Activated CD4-positive, alpha-beta T cell treated with anti-CD3 and anti-CD28 coated beads, Interleukin-2, amount 50 U/mL, for 16 hours (primary cell): ENCODE results near the gene FIBCD1.

Source experiments
- DNase-seq: peaks from one replicate; pipeline ENCODE4 v3.0.0-alpha.2; 2020

Gene FIBCD1

DNA sequence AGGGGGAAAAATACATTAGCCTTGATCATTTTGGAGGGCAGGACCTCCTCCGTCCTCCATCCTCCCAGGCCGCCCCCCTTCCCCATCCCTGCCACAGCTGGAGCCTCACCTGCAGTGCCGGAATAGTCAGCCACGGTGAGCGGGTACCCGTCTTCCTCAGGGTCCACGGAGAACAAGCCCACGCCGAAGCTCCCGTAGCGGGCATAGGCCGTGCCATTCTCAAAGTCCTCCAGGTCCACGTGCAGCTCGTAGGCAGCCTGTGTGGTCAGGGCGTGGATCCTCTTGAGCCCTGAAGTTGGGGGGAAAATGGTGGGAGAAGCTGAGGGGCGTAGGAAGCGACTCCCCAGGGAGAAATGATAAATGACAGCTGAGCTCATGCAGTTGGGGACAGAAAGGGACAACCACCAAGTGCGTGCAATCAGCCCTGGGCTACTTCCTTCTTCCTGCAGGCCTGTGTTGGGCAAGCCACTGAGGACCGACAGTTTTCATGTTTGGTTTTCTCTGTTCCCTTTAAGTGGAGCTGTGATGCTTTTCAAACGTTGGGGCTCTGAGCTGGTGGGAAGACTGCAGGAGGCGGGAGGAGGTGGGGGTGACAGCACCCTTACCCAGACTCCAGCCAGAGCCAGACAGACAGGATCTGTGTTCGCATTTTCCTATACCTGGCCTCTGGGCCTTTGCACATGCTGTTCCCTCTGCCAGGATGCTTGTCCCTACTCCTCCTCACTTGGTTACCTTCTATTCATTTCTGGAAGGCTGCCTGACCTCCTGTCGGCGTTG lies 33.7 kb downstream of the FIBCD1 start:
- no peak for DNase-seq

DNA sequence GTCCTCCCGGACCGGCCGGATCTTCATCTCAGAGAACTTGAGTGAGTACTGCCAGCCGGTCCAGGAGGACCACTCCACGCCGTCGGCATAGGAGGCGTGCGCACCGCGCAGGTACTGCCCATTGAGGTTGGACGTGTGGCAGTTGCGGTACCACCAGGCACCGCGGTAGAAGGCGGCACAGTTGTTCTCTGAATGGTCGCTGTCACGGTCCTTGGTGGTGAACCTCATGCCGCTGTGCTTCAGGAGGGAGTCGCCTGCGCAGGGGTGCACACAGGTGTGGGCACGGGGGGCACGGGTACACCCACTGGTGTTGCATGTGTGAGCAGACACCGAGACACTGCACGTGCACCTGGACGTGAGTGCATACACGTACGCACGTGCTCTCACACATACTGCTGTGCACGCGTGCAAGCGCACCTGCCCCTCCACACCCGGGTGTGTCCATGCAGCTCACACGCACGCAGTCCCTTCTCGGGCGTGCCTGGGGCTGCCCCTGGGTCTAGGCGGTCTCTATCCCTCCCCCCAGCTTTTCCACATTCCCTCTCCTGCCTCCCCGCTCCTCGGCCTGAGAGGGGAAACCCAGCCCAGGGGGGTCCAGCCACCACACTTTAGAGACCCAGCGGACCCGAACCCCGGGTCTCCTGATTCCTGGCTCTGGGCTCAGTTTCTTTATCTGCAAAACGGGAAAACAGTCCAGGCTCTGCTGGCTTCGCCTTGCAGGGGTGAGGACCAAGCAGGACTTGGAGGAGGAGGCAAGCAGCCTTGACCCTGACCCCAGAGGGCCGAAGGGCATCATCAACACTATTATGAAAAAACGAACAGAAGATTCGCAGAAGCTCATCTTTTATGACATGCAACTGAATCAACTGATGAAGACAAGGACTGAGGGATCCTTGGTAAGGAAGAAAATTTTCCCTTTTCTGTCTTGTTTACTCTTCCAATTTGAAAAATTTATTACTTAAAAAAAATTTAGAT lies 34.7 kb downstream of the FIBCD1 start:
- no peak for DNase-seq

DNA sequence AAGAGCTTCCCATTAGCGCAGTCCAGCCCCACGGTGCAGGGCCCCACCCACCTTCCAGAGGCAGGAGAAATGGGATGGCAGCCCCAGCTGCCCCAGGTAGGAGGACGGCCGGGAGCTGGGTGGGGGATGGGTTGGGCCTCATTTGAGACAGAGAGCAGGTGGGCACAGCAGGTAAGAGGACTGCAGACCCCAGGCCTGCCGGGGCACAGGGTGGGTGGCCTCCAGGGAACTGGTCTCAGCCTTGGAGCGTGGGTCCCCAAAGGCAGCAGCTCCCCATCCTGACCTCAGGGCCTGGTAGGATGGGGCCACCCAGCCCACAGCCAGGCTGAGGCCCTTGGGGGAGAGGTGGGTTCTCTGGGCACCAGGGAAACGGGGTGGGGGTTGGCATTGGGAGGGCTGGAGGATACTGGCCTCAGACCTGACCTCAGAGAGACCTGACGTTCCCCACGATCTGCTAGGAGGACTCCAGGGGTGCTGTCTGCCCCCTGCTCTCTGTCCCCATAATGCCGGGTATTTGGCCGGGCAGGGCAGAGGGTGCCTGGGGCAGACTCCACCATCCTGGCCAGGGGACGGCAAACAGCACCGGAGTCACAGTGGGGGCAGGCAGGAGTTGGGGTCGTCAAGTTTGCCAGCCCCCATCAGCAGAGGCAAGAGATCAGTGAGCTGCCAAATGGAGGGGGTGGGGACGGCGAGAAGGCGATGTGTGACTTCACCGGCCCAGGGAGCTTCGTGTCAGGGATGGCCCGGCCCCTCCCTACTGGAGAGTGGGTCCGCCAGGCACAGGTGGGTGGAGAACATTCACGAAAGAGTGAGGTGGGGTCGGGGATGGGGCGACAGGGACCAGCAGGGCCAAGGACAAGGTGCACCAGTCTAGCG lies 35.6 kb downstream of the FIBCD1 start:
- DNase-seq = no peak

DNA sequence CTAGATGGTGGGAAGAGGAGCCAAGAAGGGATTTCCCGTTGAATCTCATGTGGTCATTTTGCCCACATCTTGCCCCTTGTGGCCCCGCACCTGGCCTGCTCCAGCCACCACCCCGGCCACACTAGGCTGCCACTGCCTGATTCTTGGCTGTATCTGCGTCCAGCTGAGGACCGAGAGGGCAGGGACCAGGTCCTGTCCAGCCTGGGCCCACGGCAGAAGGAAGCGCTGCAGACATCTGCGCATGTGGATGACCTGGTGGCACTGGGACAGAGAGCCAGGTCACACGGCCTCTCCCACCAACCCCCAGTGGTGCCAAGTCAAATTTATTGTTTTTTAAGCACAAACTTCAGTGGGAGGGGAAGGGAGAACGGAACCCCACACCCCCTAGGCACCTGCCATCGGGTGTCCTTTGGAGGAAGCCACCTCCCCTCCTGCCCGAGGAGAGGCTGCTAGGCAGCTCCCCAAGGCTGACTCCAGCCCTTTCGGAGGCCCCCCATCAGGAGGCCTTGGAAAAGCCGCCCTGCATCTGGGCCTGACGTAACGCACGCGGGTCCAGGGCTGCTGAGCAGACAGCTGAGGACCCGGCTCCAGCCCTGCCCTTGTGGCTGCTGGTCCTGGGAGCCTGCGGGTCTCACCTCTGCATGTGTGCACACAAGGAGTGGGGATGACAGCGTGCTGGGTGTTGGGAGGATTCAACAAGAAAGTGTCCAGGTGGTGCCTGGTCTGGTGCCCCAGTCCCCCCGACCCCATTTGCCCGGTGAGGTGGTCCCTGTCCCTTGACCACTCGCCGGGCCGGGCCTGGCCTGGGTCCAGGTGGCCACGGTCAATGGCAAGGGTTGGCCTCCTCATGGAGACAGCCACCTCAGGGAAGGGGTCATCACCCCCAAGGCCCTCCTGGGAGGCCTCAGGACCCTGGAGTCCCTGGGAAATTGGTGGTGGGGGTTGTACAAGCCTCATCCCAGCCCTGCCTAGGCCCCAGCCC lies 36.6 kb downstream of the FIBCD1 start:
- no peak for DNase-seq

DNA sequence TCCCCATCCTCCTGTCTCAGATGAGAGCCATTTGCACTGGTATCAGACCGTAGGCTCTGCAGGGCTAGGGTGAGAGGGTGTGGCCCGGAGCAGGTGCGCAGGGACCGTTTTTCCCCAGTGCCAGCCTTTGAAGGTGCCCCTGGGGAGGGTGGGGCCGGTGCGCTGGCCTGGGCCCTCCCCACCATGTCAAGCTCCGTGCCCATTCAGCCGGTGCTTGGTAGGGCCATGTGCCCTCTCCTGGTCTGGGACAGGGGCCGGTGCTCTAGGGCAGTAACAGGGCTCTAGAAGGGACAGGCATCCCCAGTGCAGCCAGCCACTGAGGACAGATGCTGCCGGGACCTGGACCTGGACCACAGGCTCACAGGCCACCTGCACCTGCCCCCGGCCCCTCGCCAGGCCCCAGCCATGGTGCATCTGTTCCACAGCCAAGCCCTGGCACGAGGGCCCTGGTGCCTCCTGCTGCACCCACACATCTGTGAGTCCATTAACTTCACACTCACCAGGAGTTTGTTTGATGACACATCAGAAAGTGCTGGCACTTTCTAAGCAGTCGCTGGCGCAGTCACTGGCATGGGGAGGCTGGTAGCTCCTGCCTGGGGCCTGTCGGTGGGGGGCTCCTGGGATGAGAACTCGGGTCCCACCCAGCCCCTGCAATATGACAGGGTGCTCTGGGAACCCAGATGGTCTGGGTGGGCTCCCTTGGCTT lies 37.4 kb downstream of the FIBCD1 start:
- no peak for DNase-seq

DNA sequence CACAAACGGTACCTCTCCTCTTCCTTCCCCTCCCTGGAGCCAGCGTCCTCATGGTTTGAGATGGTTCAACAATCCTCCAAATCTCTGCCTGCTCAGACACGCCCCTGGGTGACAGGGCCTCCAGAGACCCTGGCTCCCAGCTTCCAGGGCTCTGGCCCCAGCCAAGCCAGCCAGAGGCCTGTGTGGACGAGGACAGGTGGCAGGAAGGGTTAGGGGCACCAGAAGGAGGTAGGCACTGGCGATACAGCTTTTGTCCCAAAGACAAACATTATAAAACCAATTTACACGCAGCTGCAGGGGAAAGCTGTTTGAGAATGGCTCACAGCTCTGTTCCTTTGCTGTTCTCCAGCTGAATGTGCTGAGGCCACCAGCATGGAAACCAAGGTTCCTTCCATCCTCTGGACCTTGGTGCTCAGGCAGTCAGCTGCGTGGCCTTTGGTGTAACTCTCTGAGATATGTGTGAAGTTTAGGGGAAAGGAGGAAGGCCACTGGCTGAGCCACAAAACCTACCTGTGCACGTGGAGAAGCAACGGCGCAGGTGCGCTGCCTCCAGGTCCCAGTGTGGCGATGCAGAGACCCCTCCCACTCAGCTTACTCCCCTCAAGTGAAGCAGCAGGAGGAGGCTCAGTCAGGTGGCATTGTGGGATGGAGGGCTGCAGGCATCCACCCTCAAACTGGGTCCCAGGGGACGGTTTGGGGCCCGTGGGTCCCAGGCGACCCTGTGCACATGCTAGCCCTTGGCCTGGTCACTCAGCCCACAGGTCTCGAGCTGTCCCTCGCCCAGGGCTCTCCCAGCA lies 38.1 kb downstream of the FIBCD1 start:
- DNase-seq = no peak

DNA sequence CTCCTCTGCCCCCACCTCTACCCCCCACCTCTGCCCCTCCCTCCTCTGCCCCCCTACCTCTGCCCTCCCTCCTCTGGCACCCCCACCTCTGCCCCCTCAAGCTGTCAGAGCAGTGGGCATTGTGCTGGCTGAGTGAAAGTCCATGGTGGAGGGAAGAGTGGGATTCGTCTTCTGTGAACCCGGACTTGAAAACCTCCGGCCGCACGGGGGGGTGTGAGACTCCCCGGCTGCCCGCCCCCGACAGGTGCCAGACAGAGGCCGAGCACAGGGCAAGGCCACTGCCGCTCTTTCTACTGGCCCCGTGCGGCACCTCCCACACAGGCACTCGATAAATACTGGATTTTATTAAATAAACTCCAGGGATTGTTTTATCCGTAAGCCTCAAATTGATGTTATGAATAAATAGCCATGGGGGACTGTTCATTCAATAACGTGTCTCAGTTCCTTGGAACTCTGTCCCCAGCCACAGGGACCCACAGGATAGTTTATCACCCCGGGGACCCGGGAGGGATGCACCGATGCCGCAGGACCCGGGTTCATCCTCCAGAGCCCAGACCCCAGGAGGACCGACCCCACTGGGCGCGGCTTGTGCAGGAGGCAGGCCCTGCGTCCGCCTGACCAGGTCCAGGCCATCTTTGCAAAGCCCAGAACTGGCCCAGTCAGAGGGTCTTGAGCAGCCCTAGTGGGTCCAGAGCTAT lies 39.8 kb downstream of the FIBCD1 start:
- DNase-seq = no peak

DNA sequence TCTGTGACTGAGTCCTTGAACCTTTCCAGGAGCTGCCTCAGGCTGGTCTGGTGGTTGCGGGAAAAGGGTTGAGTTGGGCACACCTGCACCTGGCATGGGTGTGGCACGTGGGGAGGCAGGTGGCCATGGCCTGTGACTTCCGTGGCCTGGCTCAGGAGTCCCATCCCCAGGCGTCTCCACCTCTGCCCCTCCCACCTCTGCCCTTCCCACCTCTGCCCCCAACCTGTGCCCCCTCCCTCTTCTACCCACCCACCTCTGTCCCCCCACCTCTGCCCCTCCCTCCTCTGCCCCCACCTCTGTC lies 40.5 kb downstream of the FIBCD1 start:
- DNase-seq = no peak

DNA sequence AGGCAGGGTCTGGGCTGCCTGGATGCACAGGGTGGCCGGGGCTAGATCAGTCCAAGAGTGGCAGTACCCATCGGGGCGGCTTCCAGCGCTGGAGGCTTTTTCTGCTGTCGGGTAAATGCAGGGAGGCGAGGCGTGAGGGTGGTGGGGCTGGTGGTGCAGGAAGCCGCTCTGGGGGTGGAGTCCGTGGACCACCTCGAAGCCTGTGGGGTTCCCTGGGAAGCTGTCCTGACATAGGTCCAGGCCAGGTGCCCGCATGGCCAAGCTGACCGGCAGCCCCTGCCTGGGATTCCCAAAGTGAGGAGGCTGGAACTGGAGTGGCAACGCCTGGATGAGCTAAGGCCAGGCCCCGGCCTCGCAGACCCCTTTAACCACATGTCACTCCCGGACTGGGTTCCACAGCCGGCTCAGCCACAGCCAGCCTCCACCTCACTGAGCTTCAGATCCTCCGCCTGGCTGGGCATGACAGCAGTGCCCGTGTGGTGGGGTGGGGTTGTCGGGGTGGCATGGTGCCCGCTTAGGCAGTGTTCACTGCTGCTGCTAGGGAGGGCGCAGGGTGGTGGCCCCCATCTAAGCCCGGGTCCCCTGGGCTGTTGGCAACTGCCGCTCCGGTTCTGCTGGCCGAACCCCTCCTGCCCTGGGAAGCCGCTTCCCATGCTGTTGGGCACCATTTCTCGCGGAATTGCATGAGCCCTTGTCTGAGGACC lies 41.0 kb downstream of the FIBCD1 start:
- DNase-seq = no peak

DNA sequence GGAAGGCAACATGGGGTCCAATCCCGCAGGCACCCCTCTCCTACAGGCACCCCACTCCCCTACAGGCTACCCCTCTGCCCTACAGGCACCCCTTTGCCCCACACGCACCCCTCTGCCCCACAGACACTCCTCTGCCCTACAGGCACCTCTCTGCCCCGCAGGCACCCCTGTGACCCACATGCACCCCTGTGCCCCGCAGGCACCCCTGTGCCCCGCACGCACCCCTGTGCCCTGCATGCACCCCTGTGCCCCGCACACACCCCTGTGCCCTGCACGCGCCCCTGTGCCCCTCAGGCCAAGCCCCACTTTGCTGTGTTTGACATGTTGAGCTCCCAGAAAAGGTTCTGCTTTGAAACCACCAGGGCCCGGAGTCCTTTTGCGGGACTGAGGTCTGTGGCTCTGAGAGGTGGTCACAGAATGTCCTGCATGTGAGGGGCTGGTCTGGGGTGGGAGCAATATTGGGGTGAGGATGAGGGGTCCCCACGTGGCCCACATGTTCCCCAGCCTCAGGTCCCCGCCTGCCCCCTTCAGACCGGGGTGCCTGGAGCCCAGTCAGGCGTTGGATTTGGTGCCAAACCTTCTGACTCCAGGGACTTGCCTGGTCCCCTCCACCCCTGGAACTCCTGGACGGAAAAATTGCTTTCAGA lies 41.8 kb downstream of the FIBCD1 start:
- no peak for DNase-seq

DNA sequence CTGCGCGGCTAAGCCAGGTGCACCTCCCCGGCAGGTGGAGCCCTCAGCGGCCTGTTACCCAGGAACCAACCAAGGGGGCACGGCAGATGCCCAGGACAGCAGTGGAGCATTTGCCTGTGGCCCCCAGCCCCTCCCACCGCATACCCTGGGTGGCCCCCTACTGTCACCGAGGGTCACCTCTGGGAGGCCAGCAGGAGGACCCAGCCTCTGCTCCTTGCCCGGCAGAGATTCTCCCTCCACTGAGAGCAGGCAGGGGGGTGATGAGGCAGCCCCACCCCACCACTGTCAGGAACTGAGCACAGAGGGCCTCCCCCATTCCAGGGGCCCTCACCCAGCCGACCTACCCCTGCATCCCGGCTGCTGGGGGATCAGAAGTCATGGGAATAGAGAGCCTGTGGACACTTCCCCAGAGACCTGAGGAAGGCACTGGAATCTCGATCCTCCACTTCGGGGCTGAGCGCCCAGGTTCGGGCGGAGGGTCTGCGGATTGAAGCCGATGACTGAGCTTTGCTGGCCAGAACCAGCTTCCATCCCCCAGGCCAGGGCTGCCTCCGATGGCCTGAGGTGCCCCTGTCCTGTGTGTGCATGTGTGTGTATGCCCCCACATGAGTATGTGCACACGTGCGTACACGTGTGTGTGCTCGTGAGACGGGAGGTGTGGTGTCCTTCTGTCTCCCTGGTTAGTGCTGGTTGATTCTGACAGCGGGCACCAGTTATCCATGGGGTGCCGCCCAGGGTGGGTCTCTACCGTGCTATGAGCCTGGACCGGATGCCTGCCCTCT lies 42.6 kb downstream of the FIBCD1 start, which contains the start of gene QRFP:
Gene QRFP (minus strand): TSS at position 580 of the 782 bp plus-strand sequence. CDS start 2,974 bp downstream, outside the sequence.
- no peak for DNase-seq

DNA sequence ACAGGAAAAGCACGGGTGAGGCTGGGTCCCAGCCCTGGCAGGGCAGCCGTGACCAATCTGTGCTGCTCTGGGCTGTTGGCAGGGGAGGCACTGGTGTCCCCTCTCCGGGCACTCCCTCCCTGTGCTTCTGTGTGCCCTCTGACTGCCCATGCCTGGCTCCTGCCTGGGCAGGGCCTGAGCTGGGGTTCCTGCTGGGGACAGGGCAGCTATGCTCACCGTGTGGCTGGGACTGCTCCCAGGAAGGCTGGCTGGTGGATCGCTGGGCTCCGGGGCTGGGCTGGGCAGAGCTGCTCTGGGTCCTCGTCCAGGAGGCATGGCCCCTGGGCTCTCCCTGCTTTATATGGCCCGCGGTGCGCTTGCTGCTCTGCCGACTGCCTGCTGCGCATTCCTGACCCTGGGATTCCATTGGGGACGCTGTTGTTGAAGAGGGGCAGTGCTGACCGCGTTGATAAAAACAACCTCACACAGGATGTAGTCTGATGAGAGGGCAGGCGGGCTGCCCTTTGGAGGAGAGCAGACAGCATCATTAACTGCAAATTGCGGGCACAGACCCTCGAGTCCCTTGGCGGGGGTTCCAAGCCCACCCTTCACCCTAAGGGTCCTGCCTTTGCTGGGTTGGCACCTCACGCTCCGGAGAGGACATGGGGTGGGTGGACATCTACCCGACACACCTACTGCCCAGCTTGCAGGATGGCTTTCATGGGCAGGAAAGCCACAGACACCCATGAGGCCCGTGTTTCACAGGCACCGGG lies 43.4 kb downstream of the FIBCD1 start:
- DNase-seq = no peak

DNA sequence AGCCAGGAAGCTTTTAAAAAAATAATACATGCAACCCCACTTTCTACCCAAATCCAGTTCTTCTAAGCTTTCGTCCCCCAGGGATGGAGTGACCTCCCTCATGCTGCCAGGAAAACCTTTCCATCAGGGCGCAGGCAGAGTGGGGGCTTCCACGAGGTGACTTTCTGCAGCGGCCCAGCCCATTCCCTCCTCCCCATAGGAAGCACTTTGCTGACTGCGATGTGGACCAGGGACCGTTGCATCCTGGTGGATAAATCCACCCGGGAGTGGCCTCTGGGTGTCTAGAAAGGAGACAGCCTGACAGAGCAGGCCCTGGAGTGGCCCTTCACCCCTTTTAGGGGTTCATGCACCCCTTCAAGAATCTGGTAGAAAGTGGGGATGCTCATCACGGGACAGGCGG lies 44.0 kb downstream of the FIBCD1 start:
- no peak for DNase-seq

DNA sequence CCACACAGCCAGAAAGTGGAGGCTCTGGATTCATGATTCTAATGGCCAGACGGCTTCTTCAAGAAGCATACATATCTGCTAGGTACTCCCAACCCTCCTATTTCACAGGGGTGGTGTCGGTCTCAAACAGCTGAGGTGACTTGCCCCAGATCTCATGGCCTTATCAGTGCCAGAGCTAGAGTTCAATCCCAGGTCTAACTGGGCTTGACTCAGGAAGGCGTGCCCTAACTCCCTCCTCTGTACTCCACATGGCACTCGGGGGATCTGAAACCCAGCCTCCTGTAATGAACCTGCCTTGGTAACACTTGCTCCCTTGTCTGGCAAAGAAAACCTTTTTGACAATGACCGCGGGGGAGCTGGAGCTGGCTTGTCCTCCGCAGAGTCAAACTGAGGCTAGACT lies 44.5 kb downstream of the FIBCD1 start:
- DNase-seq = no peak

DNA sequence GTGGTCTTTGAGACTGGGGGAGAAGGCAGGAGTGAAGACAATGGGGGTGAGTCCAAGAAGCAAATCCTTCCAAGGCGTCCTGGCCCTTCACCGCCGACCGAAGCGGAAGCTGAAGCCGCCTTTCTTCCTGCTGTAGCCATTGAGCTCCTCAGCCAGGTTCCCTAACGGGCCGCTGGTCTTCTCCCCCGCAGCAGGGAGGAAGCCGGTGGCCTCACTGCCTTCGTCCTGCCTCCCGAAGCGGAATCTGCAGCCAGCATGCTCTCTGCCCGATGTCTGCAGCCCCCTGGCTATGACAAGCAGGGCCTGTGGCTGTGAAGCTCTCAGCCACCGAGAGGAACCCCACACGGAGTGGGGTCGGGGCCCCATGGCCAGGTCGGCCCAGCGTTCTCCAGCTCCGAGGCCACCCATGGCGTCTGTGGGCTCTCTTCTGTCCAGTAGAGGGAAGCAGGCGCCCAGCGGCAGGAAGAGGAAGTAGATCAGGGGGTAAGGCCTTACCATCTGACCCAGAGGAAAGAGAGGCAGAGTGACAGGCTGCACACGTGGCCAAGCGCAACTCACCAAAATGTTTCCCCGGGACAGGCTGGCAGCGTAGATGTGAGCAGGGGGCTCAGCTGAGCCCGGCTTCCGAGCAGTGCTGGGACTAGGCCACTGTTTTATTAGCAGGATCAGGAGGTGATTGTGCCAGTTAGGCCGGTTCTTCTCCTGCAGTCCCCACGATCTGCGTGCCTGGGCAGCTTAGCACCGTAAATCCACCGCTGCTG lies 45.5 kb downstream of the FIBCD1 start:
- DNase-seq = no peak
